K562 (cell line): ENCODE data around the gene VDAC2.
"Not testable (repeated sequence)": the region's sequence is repeated elsewhere in the genome, so short reads cannot be mapped to it uniquely, and the experiment has no call there.

Experiments
- CTCF ChIP-seq, 3 experiments: IDR thresholded peaks in 2 of 3; conservative IDR thresholded peaks in 1 of 3; 2 replicates each; pipeline ENCODE4 v1.5.1; 2011 to 2012; ENCODE audit warnings: low read length in 3 of 3, mild to moderate bottlenecking in 3 of 3, control low read depth in 2 of 3, improper control_type of control experiment in 1 of 3, inconsistent platforms in 1 of 3, low read depth in 1 of 3, mixed read lengths in 1 of 3, moderate library complexity in 1 of 3; ENCODE audit not compliant: insufficient read depth in 2 of 3
- NR3C1 ChIP-seq: sonication (generic); formaldehyde crosslinking; IDR thresholded peaks from 2 replicates; pipeline ENCODE4 v1.8.1; 2022; ENCODE audit warnings: missing genetic modification reagents
- RBM25 ChIP-seq: fragments of 200-400 bp; formaldehyde crosslinking; IDR thresholded peaks from 2 replicates; pipeline ENCODE4 v1.6.1; 2018; ENCODE audit warnings: low read length, low read depth, moderate library complexity; ENCODE audit not compliant: severe bottlenecking
- SMARCC2 ChIP-seq: fragments of 450-650 bp; IDR thresholded peaks from 2 replicates; pipeline ENCODE4 v1.6.1; 2017; ENCODE audit warnings: antibody characterized with exemption, moderate library complexity, mild to moderate bottlenecking, low read depth

- TF ChIP-seq SMARCC2; RBM25; CTCF (IDR thresholded peaks at IDR 0.05 in 2 of 3, conservative IDR thresholded peaks at IDR 0.05 in 1 of 3; ENCODE audit: insufficient read depth in 2 of 3, low read depth in 1 of 3, low read length in 3 of 3); NR3C1 (CRISPR knock-in tag): not testable (repeated sequence)
Measured at GRCh38 chr10:75194625-75195024, 16.0 kb upstream of the VDAC2 start.
